Subcutaneous abdominal adipose tissue (tissue), 5 donors: ENCODE data around the gene TTL.
"Not testable (repeated sequence)": the region's sequence is repeated elsewhere in the genome, so short reads cannot be mapped to it uniquely, and the experiment has no call there.

Source experiments
- H3K27ac ChIP-seq: one replicate; pipeline ENCODE4 v1.7.0; 2013; ENCODE audit warnings: low read depth, mild to moderate bottlenecking, inconsistent platforms, low read length, moderate library complexity
- H3K27me3 ChIP-seq, 5 donors: one replicate each; pipeline ENCODE4 v1.7.0; 2013; ENCODE audit warnings: low read length in 5 of 5, inconsistent platforms in 1 of 5; ENCODE audit not compliant: control insufficient read depth in 5 of 5, insufficient read depth in 4 of 5
- H3K36me3 ChIP-seq, 5 donors: one replicate each; pipeline ENCODE4 v1.7.0; 2013; ENCODE audit warnings: low read length in 5 of 5; ENCODE audit not compliant: control insufficient read depth in 5 of 5, insufficient read depth in 5 of 5
- H3K4me1 ChIP-seq, 5 donors: one replicate each; pipeline ENCODE4 v1.7.0; 2013; ENCODE audit warnings: low read length in 5 of 5, mild to moderate bottlenecking in 3 of 5, moderate library complexity in 1 of 5; ENCODE audit not compliant: control insufficient read depth in 5 of 5, insufficient read depth in 5 of 5
- H3K4me3 ChIP-seq, 5 donors: one replicate each; pipeline ENCODE4 v1.7.0; 2013; ENCODE audit warnings: low read length in 5 of 5, low read depth in 1 of 5
- H3K9ac ChIP-seq, 5 donors: one replicate each; pipeline ENCODE4 v1.7.0; 2013; ENCODE audit warnings: low read length in 5 of 5, mild to moderate bottlenecking in 4 of 5, moderate library complexity in 3 of 5
- H3K9me3 ChIP-seq, 5 donors: one replicate each; pipeline ENCODE4 v1.7.0; 2013; ENCODE audit warnings: low read length in 5 of 5; ENCODE audit not compliant: control insufficient read depth in 5 of 5
- donor health status: healthy.
- donor health status: healthy.
- donor health status: healthy.
- donor health status: healthy.
- donor health status: healthy.

TTL gene

GRCh38 chr2:112438603-112439261, 43.2 kb upstream of the TTL start:
- not testable (repeated sequence) for H3K36me3 ChIP-seq, H3K9me3 ChIP-seq, H3K27ac ChIP-seq, H3K4me1 ChIP-seq, H3K27me3 ChIP-seq, H3K9ac ChIP-seq, H3K4me3 ChIP-seq

GRCh38 chr2:112444256-112444655, 37.7 kb upstream of the TTL start:
- H3K9me3 ChIP-seq, H3K27me3 ChIP-seq, H3K27ac ChIP-seq, H3K36me3 ChIP-seq, H3K9ac ChIP-seq, H3K4me1 ChIP-seq, H3K4me3 ChIP-seq: not testable (repeated sequence)

GRCh38 chr2:112449854-112450253, 32.1 kb upstream of the TTL start:
- H3K9me3 ChIP-seq: peaks cover 0 to 11% (median 5%) of the 10 kb centered on the region in 5 donors
- no peak overlapping the region for H3K27ac ChIP-seq
- no peak overlapping the region for H3K4me3 ChIP-seq
- no peaks in the 10 kb centered on the region for H3K4me1 ChIP-seq
- no peaks in the 10 kb centered on the region for H3K36me3 ChIP-seq
- no peaks in the 10 kb centered on the region for H3K27me3 ChIP-seq
- no peak overlapping the region for H3K9ac ChIP-seq

- Histone ChIP-seq H3K9me3 (peaks cover 0 to 11% (median 5%) of the 10 kb centered on the region in 5 donors), H3K36me3 (no peaks in the 10 kb centered on the region), H3K27me3 (no peaks in the 10 kb centered on the region), H3K9ac (no peak overlapping the region), H3K4me1 (no peaks in the 10 kb centered on the region), H3K4me3 (no peak overlapping the region), H3K27ac (no peak overlapping the region)
Measured at GRCh38 chr2:112451317-112451716, 30.6 kb upstream of the TTL start.

- no peak overlapping the region for H3K4me3 ChIP-seq
- H3K9ac ChIP-seq: no peak overlapping the region
- peaks cover 0 to 10% (median 5%) of the 10 kb centered on the region in 5 donors for H3K9me3 ChIP-seq
- H3K4me1 ChIP-seq: no peaks in the 10 kb centered on the region
- H3K27me3 ChIP-seq: no peaks in the 10 kb centered on the region
- H3K27ac ChIP-seq: no peak overlapping the region
- no peaks in the 10 kb centered on the region for H3K36me3 ChIP-seq
Measured at GRCh38 chr2:112454586-112454985, 27.4 kb upstream of the TTL start.

- Histone ChIP-seq H3K27ac (no peak overlapping the region), H3K27me3 (peaks cover 0 to 4% (median 0%) of the 10 kb centered on the region in 5 donors), H3K9ac (no peak overlapping the region), H3K4me1 (no peaks in the 10 kb centered on the region), H3K9me3 (no peaks in the 10 kb centered on the region), H3K4me3 (no peak overlapping the region), H3K36me3 (no peaks in the 10 kb centered on the region)
Measured at GRCh38 chr2:112459372-112459771, 22.6 kb upstream of the TTL start.

- no peaks in the 10 kb centered on the region for H3K4me1 ChIP-seq
- H3K27me3 ChIP-seq: peaks cover 0 to 4% (median 0%) of the 10 kb centered on the region in 5 donors
- no peaks in the 10 kb centered on the region for H3K36me3 ChIP-seq
- no peaks in the 10 kb centered on the region for H3K9me3 ChIP-seq
- H3K4me3 ChIP-seq: no peak overlapping the region
- H3K9ac ChIP-seq: no peak overlapping the region
- no peak overlapping the region for H3K27ac ChIP-seq
Measured at GRCh38 chr2:112462178-112462577, 19.8 kb upstream of the TTL start.

GRCh38 chr2:112463256-112463655, 18.7 kb upstream of the TTL start:
- Histone ChIP-seq H3K36me3 (no peaks in the 10 kb centered on the region), H3K9me3 (no peaks in the 10 kb centered on the region), H3K27ac (no peak overlapping the region), H3K4me3 (no peak overlapping the region), H3K27me3 (peaks cover 0 to 4% (median 0%) of the 10 kb centered on the region in 5 donors), H3K4me1 (no peaks in the 10 kb centered on the region), H3K9ac (no peak overlapping the region)

- H3K36me3 ChIP-seq: no peaks in the 10 kb centered on the region
- H3K9ac ChIP-seq: no peak overlapping the region
- H3K4me1 ChIP-seq: no peaks in the 10 kb centered on the region
- no peak overlapping the region for H3K4me3 ChIP-seq
- H3K27me3 ChIP-seq: peaks cover 0 to 4% (median 0%) of the 10 kb centered on the region in 5 donors
- no peak overlapping the region for H3K27ac ChIP-seq
- no peaks in the 10 kb centered on the region for H3K9me3 ChIP-seq
Measured at GRCh38 chr2:112465382-112465781, 16.6 kb upstream of the TTL start.

GRCh38 chr2:112472547-112473263, 9.3 kb upstream of the TTL start:
- Histone ChIP-seq H3K36me3 (no peaks in the 10 kb centered on the region), H3K27ac (no peak overlapping the region), H3K4me3 (no peak overlapping the region), H3K4me1 (no peaks in the 10 kb centered on the region), H3K9me3 (no peaks in the 10 kb centered on the region), H3K9ac (no peak overlapping the region), H3K27me3 (no peaks in the 10 kb centered on the region)
